Prostate gland (tissue), 2 donors: ENCODE results near the gene ADAM22. TPM values are rescaled to one million over a fixed set of nuclear protein-coding genes. Genes with fewer than 3 reads are reported as not detected.

Experiments
- DNase-seq: peaks from one replicate; pipeline ENCODE4 v3.0.0-alpha.2; 2019; ENCODE audit warnings: low spot score
- H3K27ac ChIP-seq, 2 donors: fragments of 200-600 bp; sonication (generic); 2 replicates each; pipeline ENCODE4 v1.5.1; 2017 to 2019
- H3K27me3 ChIP-seq: fragments of 200-600 bp; sonication (generic); replicated peaks from 2 replicates; pipeline ENCODE4 v1.5.1; 2019; ENCODE audit not compliant: insufficient read depth
- H3K36me3 ChIP-seq, 2 donors: fragments of 200-600 bp; sonication (generic); 1 replicate in 1 of 2; 2 replicates in 1 of 2; pipeline versions ENCODE4 v1.5.1 to v1.8.1; 2017 to 2019
- H3K4me1 ChIP-seq: fragments of 200-600 bp; sonication (generic); replicated peaks from 2 replicates; pipeline ENCODE4 v1.5.1; 2019
- H3K4me3 ChIP-seq, 2 donors: fragments of 200-600 bp; sonication (generic); 2 replicates each; pipeline ENCODE4 v1.5.1; 2017 to 2019
- H3K9me3 ChIP-seq: fragments of 200-600 bp; sonication (generic); 2 replicates; pipeline ENCODE4 v1.5.1; 2017
- POLR2A ChIP-seq: fragments of 450-650 bp; IDR thresholded peaks from one replicate; pipeline ENCODE4 v1.6.1; 2016; ENCODE audit warnings: antibody characterized with exemption, mild to moderate bottlenecking
- POLR2AphosphoS5 ChIP-seq: sonication (generic); formaldehyde crosslinking; IDR thresholded peaks from one replicate; pipeline ENCODE4 v1.6.1; 2017; ENCODE audit warnings: antibody characterized with exemption
- WGBS: methylation state at CpG from one replicate; pipeline ENCODE4 v1.1.5; 2018; 5-methylcytosine and 5-hydroxymethylcytosine counted together
- intact Hi-C: fragments of 100-400 bp; cut with DNase I; formaldehyde crosslinking; loops from one replicate; pipeline ENCODE4 v1.14.2; 2022
- total RNA-seq, 2 donors: library from RNA; depleted of rRNA; stranded (reverse); fragments of >200 nt; gene quantifications; one replicate each; pipeline ENCODE4 v1.1.0, GENCODE V29; 2016
- TF ChIP-seq, protein P1 (sequence below), 4 experiments: fragments of 200-600 bp in 2 of 4; fragments of 450-650 bp in 2 of 4; sonication (generic) in 2 of 4; IDR thresholded peaks; 1 replicate in 3 of 4; 2 replicates in 1 of 4; pipeline ENCODE4 v1.5.1; 2016 to 2019; ENCODE audit warnings: antibody characterized with exemption in 4 of 4, mild to moderate bottlenecking in 2 of 4, moderate library complexity in 2 of 4

ADAM22 gene
- total RNA-seq, 2 donors from 2014 or later = 8.4 to 8.5 TPM

GRCh38 chr7:88167721-88168120 lies 233.7 kb downstream of the ADAM22 start:
- Histone ChIP-seq H3K27ac (no peak overlapping the region), H3K4me3 (no peak overlapping the region), H3K4me1 (no peaks in the 10 kb centered on the region), H3K9me3 (no peaks in the 10 kb centered on the region), H3K27me3 (no peaks in the 10 kb centered on the region), H3K36me3 (no peaks in the 10 kb centered on the region)
- DNase-seq = no peak
- TF ChIP-seq POLR2A = no peak
- TF ChIP-seq POLR2AphosphoS5 = no peak
- TF ChIP-seq, protein P1, sequence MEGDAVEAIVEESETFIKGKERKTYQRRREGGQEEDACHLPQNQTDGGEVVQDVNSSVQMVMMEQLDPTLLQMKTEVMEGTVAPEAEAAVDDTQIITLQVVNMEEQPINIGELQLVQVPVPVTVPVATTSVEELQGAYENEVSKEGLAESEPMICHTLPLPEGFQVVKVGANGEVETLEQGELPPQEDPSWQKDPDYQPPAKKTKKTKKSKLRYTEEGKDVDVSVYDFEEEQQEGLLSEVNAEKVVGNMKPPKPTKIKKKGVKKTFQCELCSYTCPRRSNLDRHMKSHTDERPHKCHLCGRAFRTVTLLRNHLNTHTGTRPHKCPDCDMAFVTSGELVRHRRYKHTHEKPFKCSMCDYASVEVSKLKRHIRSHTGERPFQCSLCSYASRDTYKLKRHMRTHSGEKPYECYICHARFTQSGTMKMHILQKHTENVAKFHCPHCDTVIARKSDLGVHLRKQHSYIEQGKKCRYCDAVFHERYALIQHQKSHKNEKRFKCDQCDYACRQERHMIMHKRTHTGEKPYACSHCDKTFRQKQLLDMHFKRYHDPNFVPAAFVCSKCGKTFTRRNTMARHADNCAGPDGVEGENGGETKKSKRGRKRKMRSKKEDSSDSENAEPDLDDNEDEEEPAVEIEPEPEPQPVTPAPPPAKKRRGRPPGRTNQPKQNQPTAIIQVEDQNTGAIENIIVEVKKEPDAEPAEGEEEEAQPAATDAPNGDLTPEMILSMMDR (IDR thresholded peaks at IDR 0.05) = no peak
- WGBS = 81% methylated on average over 2 of the region's 2 CpGs
- intact Hi-C loops = loop anchor here (2.0 kb wide), 1 partner anchor 369 kb away; no protein-coding TSS in a partner anchor

DNA sequence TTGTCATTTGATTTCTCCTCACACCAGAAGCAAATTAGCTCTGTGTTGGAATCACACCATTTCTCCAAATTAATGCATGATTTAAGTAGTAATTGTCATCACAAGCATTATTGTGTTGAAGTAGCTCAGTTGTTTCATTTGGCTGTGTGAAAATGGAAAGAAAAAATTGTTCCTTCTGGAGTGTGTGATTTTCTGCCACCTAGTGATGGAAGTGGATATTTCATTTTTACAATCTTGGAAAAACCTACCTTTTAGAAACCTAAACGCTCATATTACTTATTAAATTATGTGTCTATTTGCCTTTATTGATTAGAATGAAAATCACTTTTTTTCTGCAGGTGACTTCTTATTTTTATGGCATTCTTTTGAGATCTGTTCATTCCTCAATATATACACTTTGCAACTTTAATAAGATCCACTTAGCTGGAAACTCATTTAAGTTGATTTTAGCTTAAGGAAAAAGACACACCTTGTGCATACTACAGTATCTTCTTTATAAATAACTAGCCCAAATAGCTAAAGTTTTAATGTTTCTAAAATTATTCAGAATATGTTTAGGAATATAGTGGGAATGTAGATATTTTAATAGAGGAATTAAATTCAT lies 235.8 kb downstream of the ADAM22 start:
- no peaks in the 10 kb centered on the region for H3K4me1 ChIP-seq
- no peaks in the 10 kb centered on the region for H3K9me3 ChIP-seq
- intact Hi-C loops = loop anchor here (2.0 kb wide), 1 partner anchor 371 kb away; no protein-coding TSS in a partner anchor
- no peak for DNase-seq
- no peak overlapping the region for H3K4me3 ChIP-seq
- 7% methylated on average over 1 of the region's 1 CpG for WGBS
- H3K36me3 ChIP-seq = no peaks in the 10 kb centered on the region
- no peak overlapping the region for H3K27ac ChIP-seq
- no peaks in the 10 kb centered on the region for H3K27me3 ChIP-seq
- TF ChIP-seq, protein P1 (IDR thresholded peaks at IDR 0.05) = peak in 3 of 4 experiments; percentile 38 to 71 (median 56)
- no peak for TF ChIP-seq POLR2A
- no peak for TF ChIP-seq POLR2AphosphoS5

- TF ChIP-seq, protein P1 (IDR thresholded peaks at IDR 0.05) = no peak
- TF ChIP-seq POLR2AphosphoS5 (no peak), POLR2A (no peak)
Measured at GRCh38 chr7:88172842-88173241, 238.8 kb downstream of the ADAM22 start.

DNA sequence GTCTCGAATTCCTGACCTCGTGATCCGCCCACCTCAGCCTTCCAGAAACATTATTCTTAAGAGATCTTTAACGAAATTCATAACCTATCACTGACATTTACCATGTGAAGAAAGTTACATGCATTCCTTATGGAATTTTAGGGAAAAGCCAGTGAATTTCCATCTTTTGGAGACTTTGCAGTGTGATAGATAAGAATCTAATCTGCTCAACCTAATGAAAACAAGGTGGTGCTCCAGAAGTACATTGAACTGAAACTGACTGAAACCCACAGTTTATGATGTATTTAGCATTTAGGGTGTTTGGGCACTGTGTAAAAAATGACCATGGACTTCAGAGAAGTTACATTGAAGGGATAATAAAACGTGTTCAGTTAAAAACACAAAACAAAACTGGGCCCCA lies 242.1 kb downstream of the ADAM22 start:
- TF ChIP-seq, protein P1 (IDR thresholded peaks at IDR 0.05) = no peak
- no peak for TF ChIP-seq POLR2AphosphoS5
- no peak for TF ChIP-seq POLR2A
- DNase-seq = no peak

More at GRCh38 chr7:88172842-88173241, 238.8 kb downstream of the ADAM22 start:
- 98% methylated on average over 4 of the region's 4 CpGs for WGBS
- Histone ChIP-seq H3K4me1 (no peaks in the 10 kb centered on the region), H3K9me3 (no peaks in the 10 kb centered on the region), H3K27me3 (no peaks in the 10 kb centered on the region), H3K36me3 (no peaks in the 10 kb centered on the region), H3K27ac (no peak overlapping the region), H3K4me3 (no peak overlapping the region)
- intact Hi-C loops = no loop called here
- DNase-seq = no peak

GRCh38 chr7:88183051-88183450 lies 249.0 kb downstream of the ADAM22 start:
- H3K4me3 ChIP-seq = no peak overlapping the region
- no peaks in the 10 kb centered on the region for H3K4me1 ChIP-seq
- TF ChIP-seq, protein P1 (IDR thresholded peaks at IDR 0.05) = no peak
- TF ChIP-seq POLR2A = no peak
- no peak for TF ChIP-seq POLR2AphosphoS5
- no peak for DNase-seq
- H3K27ac ChIP-seq = no peak overlapping the region
- 88% methylated on average over 1 of the region's 1 CpG for WGBS
- intact Hi-C loops = no loop called here
- no peaks in the 10 kb centered on the region for H3K27me3 ChIP-seq
- H3K9me3 ChIP-seq = no peaks in the 10 kb centered on the region
- no peaks in the 10 kb centered on the region for H3K36me3 ChIP-seq

More for the DNA sequence above, 242.1 kb downstream of the ADAM22 start:
- 88% methylated on average over 5 of the region's 5 CpGs for WGBS
- no peaks in the 10 kb centered on the region for H3K9me3 ChIP-seq
- no peak overlapping the region for H3K27ac ChIP-seq
- H3K4me1 ChIP-seq = no peaks in the 10 kb centered on the region
- H3K36me3 ChIP-seq = no peaks in the 10 kb centered on the region
- H3K27me3 ChIP-seq = no peaks in the 10 kb centered on the region
- H3K4me3 ChIP-seq = no peak overlapping the region
- intact Hi-C loops = no loop called here
